GM12864 (cell line): ENCODE results near the gene ROBO4.

Experiments used
- DNase-seq: peaks from one replicate; pipeline ENCODE4 v3.0.0-alpha.2; 2011; ENCODE audit warnings: low read depth
- H3K4me3 ChIP-seq: 2 replicates; pipeline ENCODE4 v1.5.1; 2011; ENCODE audit warnings: mild to moderate bottlenecking, low read depth, low read length, control low read depth
- TF ChIP-seq, protein P1 (sequence below): IDR thresholded peaks from 2 replicates; pipeline ENCODE4 v1.5.1; 2011; ENCODE audit warnings: low read depth, mild to moderate bottlenecking, moderate library complexity, low read length, control low read depth, inconsistent platforms; ENCODE audit errors: missing control alignments

Gene ROBO4

DNA sequence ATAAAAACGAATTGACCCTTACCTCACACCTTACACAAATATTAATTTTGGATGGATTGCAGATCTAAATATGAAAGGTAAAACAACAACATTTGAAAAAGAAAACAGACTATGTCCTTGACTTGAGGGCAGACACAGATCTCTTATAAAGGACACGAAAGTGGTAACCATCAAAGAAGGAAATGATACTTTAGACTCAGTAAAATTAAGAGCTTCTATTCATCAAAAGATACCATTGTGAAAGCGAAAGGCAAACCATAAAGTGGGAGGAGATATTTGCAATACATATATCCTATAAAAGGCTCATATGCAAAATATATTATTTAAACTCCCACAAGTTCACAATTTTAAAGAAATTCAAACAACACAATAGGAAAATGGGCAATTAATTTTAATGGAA lies 33.1 kb upstream of the ROBO4 start:
- TF ChIP-seq, protein P1, sequence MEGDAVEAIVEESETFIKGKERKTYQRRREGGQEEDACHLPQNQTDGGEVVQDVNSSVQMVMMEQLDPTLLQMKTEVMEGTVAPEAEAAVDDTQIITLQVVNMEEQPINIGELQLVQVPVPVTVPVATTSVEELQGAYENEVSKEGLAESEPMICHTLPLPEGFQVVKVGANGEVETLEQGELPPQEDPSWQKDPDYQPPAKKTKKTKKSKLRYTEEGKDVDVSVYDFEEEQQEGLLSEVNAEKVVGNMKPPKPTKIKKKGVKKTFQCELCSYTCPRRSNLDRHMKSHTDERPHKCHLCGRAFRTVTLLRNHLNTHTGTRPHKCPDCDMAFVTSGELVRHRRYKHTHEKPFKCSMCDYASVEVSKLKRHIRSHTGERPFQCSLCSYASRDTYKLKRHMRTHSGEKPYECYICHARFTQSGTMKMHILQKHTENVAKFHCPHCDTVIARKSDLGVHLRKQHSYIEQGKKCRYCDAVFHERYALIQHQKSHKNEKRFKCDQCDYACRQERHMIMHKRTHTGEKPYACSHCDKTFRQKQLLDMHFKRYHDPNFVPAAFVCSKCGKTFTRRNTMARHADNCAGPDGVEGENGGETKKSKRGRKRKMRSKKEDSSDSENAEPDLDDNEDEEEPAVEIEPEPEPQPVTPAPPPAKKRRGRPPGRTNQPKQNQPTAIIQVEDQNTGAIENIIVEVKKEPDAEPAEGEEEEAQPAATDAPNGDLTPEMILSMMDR = no peak
- no peak overlapping the region for H3K4me3 ChIP-seq
- DNase-seq = no peak

GRCh38 chr11:124928942-124929665 lies 31.4 kb upstream of the ROBO4 start:
- no peak overlapping the region for H3K4me3 ChIP-seq
- no peak for DNase-seq
- TF ChIP-seq, protein P1 = no peak

GRCh38 chr11:124923296-124923695 lies 25.6 kb upstream of the ROBO4 start:
- no peak overlapping the region for H3K4me3 ChIP-seq
- DNase-seq = no peak
- TF ChIP-seq, protein P1 = no peak

GRCh38 chr11:124922831-124923230 lies 25.2 kb upstream of the ROBO4 start:
- H3K4me3 ChIP-seq = no peak overlapping the region
- no peak for DNase-seq
- TF ChIP-seq, protein P1 = no peak

GRCh38 chr11:124920870-124921609 lies 23.4 kb upstream of the ROBO4 start:
- no peak for DNase-seq
- TF ChIP-seq, protein P1 = peak; percentile 2
- H3K4me3 ChIP-seq = peak overlapping the region; percentile 13; the same call in 1 of the 2 replicates

DNA sequence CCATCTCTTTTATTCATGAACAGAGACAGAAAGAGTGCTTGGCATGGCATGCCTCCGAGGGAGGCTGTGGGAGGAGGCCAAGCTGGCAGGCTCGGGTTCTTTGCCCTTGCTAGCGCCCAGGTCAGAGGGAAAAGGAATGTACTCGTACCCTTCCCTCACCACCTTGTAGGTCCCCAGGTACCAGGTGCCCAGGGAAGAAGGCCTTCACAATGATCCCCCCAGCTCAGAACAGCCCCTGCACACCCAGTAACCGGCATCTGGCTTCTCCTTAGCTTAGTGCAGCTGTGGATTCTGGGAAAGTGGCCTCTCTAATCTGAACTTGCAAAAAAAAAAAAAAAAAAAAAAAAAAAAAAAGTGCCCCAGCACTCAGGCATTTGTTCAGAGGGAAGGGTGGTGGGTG lies 22.7 kb upstream of the ROBO4 start:
- TF ChIP-seq, protein P1 = no peak
- DNase-seq = no peak
- no peak overlapping the region for H3K4me3 ChIP-seq
